Stimulated activated CD8-positive, alpha-beta memory T cell treated with anti-CD3 and anti-CD28 coated beads, Interleukin-7, amount 100 ng/mL, for 48 hours (primary cell): ENCODE results near the gene RIPOR3.
"Not testable (repeated sequence)": the region's sequence is repeated elsewhere in the genome, so short reads cannot be mapped to it uniquely, and the experiment has no call there.

Source experiments
- DNase-seq, 2 donors: peaks; one replicate each; pipeline ENCODE4 v3.0.0-alpha.2; 2020; ENCODE audit warnings: low read depth in 1 of 2; ENCODE audit errors: extremely low read depth in 1 of 2

Gene RIPOR3

GRCh38 chr20:50663095-50663821 lies 28.1 kb downstream of the RIPOR3 start:
- no peak for DNase-seq

- DNase-seq, result no peak
Measured at GRCh38 chr20:50659975-50660670, 31.2 kb downstream of the RIPOR3 start.

- no peak for DNase-seq
Measured at GRCh38 chr20:50658804-50659380, 32.5 kb downstream of the RIPOR3 start.

- no peak for DNase-seq
Measured at GRCh38 chr20:50655311-50655880, 35.9 kb downstream of the RIPOR3 start.

GRCh38 chr20:50654904-50655303 lies 36.4 kb downstream of the RIPOR3 start:
- no peak for DNase-seq

- DNase-seq, result no peak
Measured at GRCh38 chr20:50652702-50653294, 38.5 kb downstream of the RIPOR3 start.

GRCh38 chr20:50651676-50652075 lies 39.7 kb downstream of the RIPOR3 start:
- no peak for DNase-seq

- no peak for DNase-seq
Measured at GRCh38 chr20:50649590-50649989, 41.8 kb downstream of the RIPOR3 start.

- DNase-seq, result no peak
Measured at GRCh38 chr20:50648651-50649050, 42.7 kb downstream of the RIPOR3 start.

- no peak for DNase-seq
Measured at GRCh38 chr20:50646483-50646996, 44.8 kb downstream of the RIPOR3 start.

GRCh38 chr20:50645253-50646068 lies 45.9 kb downstream of the RIPOR3 start:
- DNase-seq, result no peak

- DNase-seq, result no peak
Measured at GRCh38 chr20:50642288-50642803, 49.0 kb downstream of the RIPOR3 start.

- not testable (repeated sequence) for DNase-seq
Measured at GRCh38 chr20:50641625-50642287, 49.6 kb downstream of the RIPOR3 start.

GRCh38 chr20:50639971-50640711 lies 51.2 kb downstream of the RIPOR3 start:
- DNase-seq, result not testable (repeated sequence)

GRCh38 chr20:50638015-50638847 lies 53.1 kb downstream of the RIPOR3 start:
- not testable (repeated sequence) for DNase-seq

- DNase-seq, result no peak
Measured at GRCh38 chr20:50636601-50637540, 54.5 kb downstream of the RIPOR3 start.
